ENCODE data around the gene STIP1. TPM values are rescaled to one million over a fixed set of nuclear protein-coding genes. Genes with fewer than 3 reads are reported as not detected.

The STIP1 gene
- total RNA-seq, 1 experiment from 2014 or later, result 297 TPM

- Histone ChIP-seq H3K4me1 (no peaks in the 10 kb centered on the region), H3K4me3 (ENCODE audit: low read depth, low read length) (no peak overlapping the region), H3K36me3 (ENCODE audit: control insufficient read depth, insufficient read depth, low read length) (no peaks in the 10 kb centered on the region; the same call in 1 of the 2 replicates), H3K9me3 (no peaks in the 10 kb centered on the region), H3K27me3 (replicated peaks; ENCODE audit: control insufficient read depth, insufficient read depth, low read length) (no peaks in the 10 kb centered on the region)
- H3K36me3 Mint-ChIP-seq (ENCODE audit: insufficient read depth, unreplicated experiment), result peaks cover 17% of the 10 kb centered on the region
- no peak for DNase-seq
- BruUV-seq (replicated peaks), result no TSS peak
- POLR2A ChIA-PET, result no interaction called here
- intact Hi-C loops (cut with micrococcal nuclease; ENCODE audit: unreplicated experiment), result no loop called here
- H3K27ac Mint-ChIP-seq (ENCODE audit: unreplicated experiment), result no peak overlapping the region
- no peaks in the 10 kb centered on the region for H3K27me3 Mint-ChIP-seq (ENCODE audit: insufficient read depth, unreplicated experiment)
- H3K4me3 Mint-ChIP-seq (ENCODE audit: unreplicated experiment), result no peak overlapping the region
- no peaks in the 10 kb centered on the region for H3K9me3 Mint-ChIP-seq (ENCODE audit: unreplicated experiment)
- peaks cover 8% of the 10 kb centered on the region for H3K4me1 Mint-ChIP-seq (ENCODE audit: low read depth, unreplicated experiment)
- TF ChIP-seq, protein P1, sequence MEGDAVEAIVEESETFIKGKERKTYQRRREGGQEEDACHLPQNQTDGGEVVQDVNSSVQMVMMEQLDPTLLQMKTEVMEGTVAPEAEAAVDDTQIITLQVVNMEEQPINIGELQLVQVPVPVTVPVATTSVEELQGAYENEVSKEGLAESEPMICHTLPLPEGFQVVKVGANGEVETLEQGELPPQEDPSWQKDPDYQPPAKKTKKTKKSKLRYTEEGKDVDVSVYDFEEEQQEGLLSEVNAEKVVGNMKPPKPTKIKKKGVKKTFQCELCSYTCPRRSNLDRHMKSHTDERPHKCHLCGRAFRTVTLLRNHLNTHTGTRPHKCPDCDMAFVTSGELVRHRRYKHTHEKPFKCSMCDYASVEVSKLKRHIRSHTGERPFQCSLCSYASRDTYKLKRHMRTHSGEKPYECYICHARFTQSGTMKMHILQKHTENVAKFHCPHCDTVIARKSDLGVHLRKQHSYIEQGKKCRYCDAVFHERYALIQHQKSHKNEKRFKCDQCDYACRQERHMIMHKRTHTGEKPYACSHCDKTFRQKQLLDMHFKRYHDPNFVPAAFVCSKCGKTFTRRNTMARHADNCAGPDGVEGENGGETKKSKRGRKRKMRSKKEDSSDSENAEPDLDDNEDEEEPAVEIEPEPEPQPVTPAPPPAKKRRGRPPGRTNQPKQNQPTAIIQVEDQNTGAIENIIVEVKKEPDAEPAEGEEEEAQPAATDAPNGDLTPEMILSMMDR (IDR thresholded peaks at IDR 0.05; ENCODE audit: insufficient read depth in 1 of 2, low read depth in 1 of 2, low read length in 1 of 2, severe bottlenecking in 1 of 2, unreplicated experiment in 1 of 2), result no peak
- CTCF ChIA-PET, result interaction anchor here (0.6 to 1.9 kb wide), 4 partner anchors 11 to 234 kb away, joined by 3 to 6 read pairs (median 4); partner anchors contain the start of genes RCOR2 and STIP1
Measured at GRCh38 chr11:64150481-64151239, 35.3 kb upstream of the STIP1 start.

DNA sequence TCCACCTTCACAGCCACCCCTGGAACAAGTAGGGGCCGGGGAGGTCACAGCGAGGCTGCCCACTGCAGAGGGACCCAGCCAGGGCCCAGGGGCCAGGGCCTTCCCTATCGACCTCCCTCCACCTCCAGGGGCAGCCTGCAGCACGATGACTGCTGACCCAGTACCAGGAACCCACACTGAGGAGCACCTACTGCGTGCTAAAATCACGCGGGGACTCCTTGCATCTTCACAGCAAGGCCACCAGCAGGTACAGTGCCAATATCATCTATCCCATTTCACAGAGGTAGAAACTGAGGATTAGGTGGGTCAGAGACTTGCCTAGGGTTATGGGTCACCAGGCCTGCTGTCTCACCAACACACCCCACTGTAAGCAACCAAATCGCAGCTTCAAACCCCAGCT, 34.6 kb upstream of the STIP1 start:
- H3K36me3 ChIP-seq (ENCODE audit: control insufficient read depth, insufficient read depth, low read length), result no peaks in the 10 kb centered on the region; the same call in 1 of the 2 replicates
- H3K27ac Mint-ChIP-seq (ENCODE audit: unreplicated experiment), result no peak overlapping the region
- no peaks in the 10 kb centered on the region for H3K27me3 Mint-ChIP-seq (ENCODE audit: insufficient read depth, unreplicated experiment)
- no peak for DNase-seq
- peaks cover 17% of the 10 kb centered on the region for H3K36me3 Mint-ChIP-seq (ENCODE audit: insufficient read depth, unreplicated experiment)
- intact Hi-C loops (cut with micrococcal nuclease; ENCODE audit: unreplicated experiment), result no loop called here
- H3K4me1 Mint-ChIP-seq (ENCODE audit: low read depth, unreplicated experiment), result peaks cover 8% of the 10 kb centered on the region
- no peaks in the 10 kb centered on the region for H3K4me1 ChIP-seq
- TF ChIP-seq, protein P1 (IDR thresholded peaks at IDR 0.05; ENCODE audit: insufficient read depth in 1 of 2, low read depth in 1 of 2, low read length in 1 of 2, severe bottlenecking in 1 of 2, unreplicated experiment in 1 of 2), result no peak
- ChIA-PET POLR2A (no interaction called here), CTCF (interaction anchor here (0.6 to 1.3 kb wide), 2 partner anchors 66 to 234 kb away, joined by 3 to 4 read pairs; partner anchors contain the start of gene RCOR2)
- no peaks in the 10 kb centered on the region for H3K9me3 Mint-ChIP-seq (ENCODE audit: unreplicated experiment)
- no TSS peak for BruUV-seq (replicated peaks)
- no peaks in the 10 kb centered on the region for H3K27me3 ChIP-seq (replicated peaks; ENCODE audit: control insufficient read depth, insufficient read depth, low read length)
- no peak overlapping the region for H3K4me3 ChIP-seq (ENCODE audit: low read depth, low read length)
- no peak overlapping the region for H3K4me3 Mint-ChIP-seq (ENCODE audit: unreplicated experiment)
- no peaks in the 10 kb centered on the region for H3K9me3 ChIP-seq

DNA sequence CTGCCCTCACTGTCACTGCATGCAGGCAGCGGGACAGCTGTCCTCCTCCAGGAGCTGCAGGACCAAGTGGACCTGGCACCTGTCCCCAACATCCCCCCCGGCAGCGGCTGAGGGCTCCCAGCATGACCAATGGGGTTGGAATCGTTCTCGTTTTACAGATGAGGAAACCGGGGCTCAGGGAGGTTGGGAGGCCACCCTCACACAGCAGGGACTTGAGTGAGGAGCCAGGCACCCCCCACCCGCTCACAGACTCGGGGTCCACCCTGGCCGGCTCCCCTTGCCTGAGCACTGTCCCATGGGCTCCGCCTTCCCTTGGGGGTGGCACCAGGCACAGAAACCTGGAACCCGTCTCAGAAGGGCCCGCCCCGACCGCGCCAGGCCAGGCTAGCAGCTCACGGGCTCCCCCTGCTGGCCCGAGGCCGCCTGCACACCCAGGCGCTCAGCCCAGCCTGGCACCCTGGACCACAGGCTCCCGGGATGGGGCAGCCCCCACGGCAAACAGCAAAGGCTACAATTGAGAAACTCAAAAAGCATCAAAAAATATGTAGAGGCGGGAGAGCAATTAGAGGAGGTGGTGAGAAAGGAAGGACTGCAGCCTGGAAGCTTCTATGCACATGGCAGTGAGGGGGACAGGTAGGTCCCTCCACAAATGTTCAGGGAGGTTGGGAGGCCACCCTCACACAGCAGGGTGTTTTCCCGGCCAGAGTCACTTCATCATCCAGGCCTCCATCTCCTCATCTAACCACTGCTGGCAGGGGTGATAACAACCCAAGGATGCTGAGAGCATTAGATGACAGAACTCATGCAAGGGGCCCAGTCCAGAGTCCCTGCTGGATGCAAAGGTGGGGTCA, 32.9 kb upstream of the STIP1 start:
- Histone ChIP-seq H3K4me1 (no peaks in the 10 kb centered on the region), H3K36me3 (ENCODE audit: control insufficient read depth, insufficient read depth, low read length) (no peaks in the 10 kb centered on the region), H3K4me3 (ENCODE audit: low read depth, low read length) (no peak overlapping the region), H3K9me3 (no peaks in the 10 kb centered on the region), H3K27me3 (replicated peaks; ENCODE audit: control insufficient read depth, insufficient read depth, low read length) (no peaks in the 10 kb centered on the region)
- BruUV-seq (replicated peaks), result no TSS peak
- no peak overlapping the region for H3K27ac Mint-ChIP-seq (ENCODE audit: unreplicated experiment)
- intact Hi-C loops (cut with micrococcal nuclease; ENCODE audit: unreplicated experiment), result loop anchor here (1.0 kb wide), 1 partner anchor 113 kb away; no protein-coding TSS in a partner anchor
- H3K4me3 Mint-ChIP-seq (ENCODE audit: unreplicated experiment), result no peak overlapping the region
- TF ChIP-seq, protein P1 (IDR thresholded peaks at IDR 0.05; ENCODE audit: insufficient read depth in 1 of 2, low read depth in 1 of 2, low read length in 1 of 2, severe bottlenecking in 1 of 2, unreplicated experiment in 1 of 2), result peak; percentile 98 to 99
- CTCF ChIA-PET, result interaction anchor here (0.5 to 1.1 kb wide), 8 partner anchors 11 to 315 kb away, joined by 3 to 4 read pairs (median 3); partner anchors contain the start of gene MACROD1
- DNase-seq, result peak in 1 of 2 experiments; percentile 82
- peaks cover 11% of the 10 kb centered on the region for H3K4me1 Mint-ChIP-seq (ENCODE audit: low read depth, unreplicated experiment)
- POLR2A ChIA-PET, result no interaction called here
- H3K9me3 Mint-ChIP-seq (ENCODE audit: unreplicated experiment), result no peaks in the 10 kb centered on the region
- H3K36me3 Mint-ChIP-seq (ENCODE audit: insufficient read depth, unreplicated experiment), result peaks cover 17% of the 10 kb centered on the region
- H3K27me3 Mint-ChIP-seq (ENCODE audit: insufficient read depth, unreplicated experiment), result no peaks in the 10 kb centered on the region

Data from Caco-2 (cell line).